Measurements from ENCODE around the gene DSPP.

DSPP gene

GRCh38 chr4:87657525-87657924 lies 49.2 kb downstream of the DSPP start:
- in situ Hi-C loops (cut with MboI; ENCODE audit: low pct_unique_long_range_greater_than_20kb, low sequenced_read_pairs, unreplicated experiment), result no loop called here
- no peak for DNase-seq (ENCODE audit: low spot score)
- no peak for TF ChIP-seq CTCF (IDR thresholded peaks at IDR 0.05; ENCODE audit: extremely low read depth, insufficient read depth, missing control alignments)

- in situ Hi-C loops (cut with MboI; ENCODE audit: low pct_unique_long_range_greater_than_20kb, low sequenced_read_pairs, unreplicated experiment), result no loop called here
- no peak for DNase-seq (ENCODE audit: low spot score)
- no peak for TF ChIP-seq CTCF (IDR thresholded peaks at IDR 0.05; ENCODE audit: extremely low read depth, insufficient read depth, missing control alignments)
Measured at GRCh38 chr4:87659247-87659931, 51.1 kb downstream of the DSPP start.

GRCh38 chr4:87662871-87663270 lies 54.5 kb downstream of the DSPP start:
- TF ChIP-seq CTCF (IDR thresholded peaks at IDR 0.05; ENCODE audit: extremely low read depth, insufficient read depth, missing control alignments), result no peak
- DNase-seq (ENCODE audit: low spot score), result no peak
- in situ Hi-C loops (cut with MboI; ENCODE audit: low pct_unique_long_range_greater_than_20kb, low sequenced_read_pairs, unreplicated experiment), result no loop called here
